ENCODE measurements around the gene CMSS1.

Gene CMSS1

GRCh38 chr3:100107221-100107814 is 289.7 kb downstream of the CMSS1 start:
- DNase-seq (ENCODE audit: low spot score), result no peak

GRCh38 chr3:100108464-100109079 is 290.9 kb downstream of the CMSS1 start:
- DNase-seq (ENCODE audit: low spot score), result no peak

- no peak for DNase-seq (ENCODE audit: low spot score)
Measured at GRCh38 chr3:100110162-100110561, 292.5 kb downstream of the CMSS1 start.

DNA sequence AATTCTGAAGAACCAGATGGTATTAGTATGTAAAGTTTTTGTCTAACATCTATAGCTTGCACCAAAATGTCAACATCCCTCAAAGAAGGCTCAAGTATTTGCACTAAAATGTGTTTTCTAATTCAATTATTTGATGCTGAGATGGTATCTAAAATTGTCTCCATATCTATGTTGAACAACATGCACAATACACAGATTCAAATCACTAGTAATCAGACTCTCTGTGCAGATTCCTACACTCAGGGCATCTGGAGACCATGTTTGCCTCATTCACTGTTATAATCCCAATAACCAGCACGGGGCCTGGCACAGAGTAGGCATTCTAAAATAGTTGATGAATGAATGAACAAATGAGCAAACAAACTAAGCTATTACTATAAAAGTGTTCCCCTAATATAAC is 294.1 kb downstream of the CMSS1 start:
- DNase-seq (ENCODE audit: low spot score), result no peak

- no peak for DNase-seq (ENCODE audit: low spot score)
Measured at GRCh38 chr3:100113723-100114412, 296.2 kb downstream of the CMSS1 start.

GRCh38 chr3:100114413-100115030 is 296.9 kb downstream of the CMSS1 start, which contains the start of gene FILIP1L:
Gene FILIP1L, minus strand, starts transcription at chr3:100114501.
- peak; percentile 19 for DNase-seq (ENCODE audit: low spot score)

GRCh38 chr3:100117093-100117492 is 299.4 kb downstream of the CMSS1 start:
- no peak for DNase-seq (ENCODE audit: low spot score)

GRCh38 chr3:100120012-100120411 is 302.4 kb downstream of the CMSS1 start:
- no peak for DNase-seq (ENCODE audit: low spot score)

GRCh38 chr3:100120693-100121092 is 303.0 kb downstream of the CMSS1 start:
- no peak for DNase-seq (ENCODE audit: low spot score)

DNA sequence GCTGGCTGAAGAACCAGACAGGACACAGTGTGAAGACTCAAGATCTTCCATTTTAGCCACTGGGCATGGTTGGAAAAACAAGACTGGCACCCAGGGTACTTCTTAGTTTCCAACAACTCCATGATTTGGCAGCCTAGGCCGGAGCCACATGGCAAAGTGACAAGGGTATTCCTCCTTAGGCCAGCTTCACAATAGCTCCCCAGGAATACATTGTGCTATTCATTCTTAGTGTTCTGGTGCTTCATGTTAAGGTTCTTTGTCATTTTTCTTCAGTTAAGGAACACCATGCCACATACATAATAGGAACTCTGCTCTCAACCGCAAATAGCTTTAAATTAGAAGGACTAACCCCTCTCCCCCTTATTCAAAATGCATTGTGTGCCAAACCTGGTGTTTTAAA is 304.7 kb downstream of the CMSS1 start:
- DNase-seq (ENCODE audit: low spot score), result no peak

DNA sequence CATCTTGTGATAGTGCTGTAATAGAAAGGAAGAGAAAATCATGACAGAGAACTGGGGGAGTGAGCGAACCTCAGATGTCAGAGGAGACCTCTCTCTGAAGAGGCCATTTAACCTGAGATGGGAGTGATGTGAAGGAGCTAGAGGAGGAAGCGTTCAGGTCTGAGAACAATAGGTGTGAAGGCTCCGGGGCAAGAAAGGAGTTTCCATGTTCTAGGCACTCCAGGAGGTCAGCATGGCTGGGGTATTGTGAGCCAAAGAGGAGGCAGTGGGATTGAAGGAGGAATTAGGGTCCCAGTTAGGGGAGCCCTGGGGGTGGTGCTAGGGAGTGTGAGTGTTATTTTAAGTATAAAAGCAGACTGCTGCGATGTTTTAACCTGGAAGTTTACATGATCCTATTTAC is 305.4 kb downstream of the CMSS1 start:
- no peak for DNase-seq (ENCODE audit: low spot score)

DNA sequence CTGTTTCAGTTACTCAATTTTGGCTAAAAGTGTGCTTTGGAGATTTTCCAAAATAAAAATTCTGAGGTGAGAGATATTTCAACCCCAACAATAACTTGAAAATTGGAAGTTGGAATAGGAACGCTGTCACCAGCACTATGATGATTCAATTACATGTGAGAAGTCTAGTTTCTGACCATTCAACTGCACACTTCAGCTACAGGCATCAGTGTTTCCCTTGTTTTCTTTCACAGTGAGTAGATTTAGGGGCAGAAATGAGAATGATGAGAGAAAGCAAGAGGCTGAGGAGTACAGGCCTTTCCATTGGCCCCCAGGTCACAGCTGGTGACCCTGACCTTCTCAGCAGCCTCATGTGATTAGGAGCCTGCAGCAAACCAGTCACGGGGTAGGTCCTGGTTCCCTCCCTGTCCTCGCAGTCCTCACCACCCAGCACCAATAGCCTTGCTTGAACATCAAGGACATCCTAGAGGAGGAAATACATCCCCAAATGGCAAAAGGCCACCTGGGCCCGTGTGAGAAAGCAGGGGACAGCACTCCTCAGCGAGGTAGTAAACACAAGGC is 306.6 kb downstream of the CMSS1 start:
- DNase-seq (ENCODE audit: low spot score), result no peak

GRCh38 chr3:100125161-100125938 is 307.7 kb downstream of the CMSS1 start:
- DNase-seq (ENCODE audit: low spot score), result no peak

- DNase-seq (ENCODE audit: low spot score), result no peak
Measured at GRCh38 chr3:100127792-100128191, 310.1 kb downstream of the CMSS1 start.

GRCh38 chr3:100128565-100128964 is 310.9 kb downstream of the CMSS1 start:
- no peak for DNase-seq (ENCODE audit: low spot score)

DNA sequence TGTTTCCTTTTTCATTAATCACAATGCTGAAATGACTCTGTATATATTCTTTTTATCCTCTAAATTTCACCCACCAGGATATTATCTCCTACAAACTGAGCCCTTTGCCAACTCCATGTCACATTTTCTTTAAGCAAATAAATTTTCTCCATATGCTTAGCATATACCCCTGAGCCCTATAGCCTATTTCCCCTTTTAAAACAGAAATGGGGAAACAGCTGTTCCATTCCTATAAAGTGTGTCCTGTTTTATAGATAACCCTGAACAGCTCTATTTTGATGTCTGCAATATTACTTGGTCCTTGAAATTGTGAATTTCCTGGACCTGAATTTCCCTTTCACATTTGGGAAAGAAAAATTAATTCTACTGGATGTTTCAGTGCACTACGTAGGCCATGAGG is 312.3 kb downstream of the CMSS1 start:
- no peak for DNase-seq (ENCODE audit: low spot score)

- no peak for DNase-seq (ENCODE audit: low spot score)
Measured at GRCh38 chr3:100131241-100131640, 313.6 kb downstream of the CMSS1 start.

DNA sequence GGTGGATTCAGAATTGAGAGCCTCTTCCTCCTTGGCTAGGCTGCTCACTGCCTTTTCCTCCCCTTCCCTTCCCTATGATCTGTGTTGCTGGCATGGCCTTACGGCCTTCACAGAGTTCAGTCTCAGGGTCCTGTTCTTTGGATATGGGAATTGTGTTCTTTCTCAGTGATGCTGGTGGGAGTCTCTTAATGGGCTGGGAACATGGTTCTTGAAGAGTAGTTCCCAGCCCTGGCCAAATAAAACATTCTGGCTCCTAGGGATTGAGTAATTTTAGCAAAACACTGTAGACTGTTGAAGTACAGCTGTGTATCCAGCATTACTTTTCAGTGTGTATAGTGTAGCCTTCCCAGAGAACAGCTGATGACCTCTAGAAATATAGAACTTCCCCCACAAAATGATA is 319.3 kb downstream of the CMSS1 start:
- no peak for DNase-seq (ENCODE audit: low spot score)

- no peak for DNase-seq (ENCODE audit: low spot score)
Measured at GRCh38 chr3:100140976-100141375, 323.3 kb downstream of the CMSS1 start.

GRCh38 chr3:100141586-100141985 is 323.9 kb downstream of the CMSS1 start:
- no peak for DNase-seq (ENCODE audit: low spot score)

DNA sequence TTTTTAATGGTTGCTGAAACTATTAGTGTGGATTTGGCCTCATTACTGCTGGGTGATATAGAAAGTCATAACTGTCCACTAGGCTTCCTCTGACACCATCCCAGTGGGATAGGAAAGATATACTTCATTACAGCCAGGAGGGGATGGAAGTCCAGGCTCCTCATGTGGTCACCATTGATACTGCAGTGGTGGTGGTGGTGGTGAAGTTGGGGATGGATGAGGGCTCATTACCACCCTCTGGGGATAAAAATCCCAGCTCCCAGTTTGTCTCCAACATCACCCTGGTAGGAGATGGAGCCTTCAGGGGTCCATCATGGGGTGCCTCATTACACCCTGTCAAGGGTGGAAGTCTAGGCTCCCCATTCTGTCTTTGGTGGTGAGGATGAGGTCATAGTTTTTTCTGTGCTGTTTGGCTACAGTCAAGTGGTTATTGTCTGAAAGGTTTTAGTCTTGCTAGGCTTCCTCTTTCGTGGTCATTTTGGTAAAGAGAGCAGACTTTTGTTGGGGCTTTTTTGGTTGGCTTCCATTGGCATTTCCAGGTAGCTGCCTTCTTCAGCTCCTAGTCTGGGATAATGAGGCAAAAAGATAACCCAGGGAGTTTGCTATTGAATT is 326.7 kb downstream of the CMSS1 start:
- no peak for DNase-seq (ENCODE audit: low spot score)

GRCh38 chr3:100149130-100149529 is 331.5 kb downstream of the CMSS1 start:
- DNase-seq (ENCODE audit: low spot score), result no peak

Data from HuH-7 (cell line).